ENCODE data around the gene SNAPC2. TPM values are rescaled to one million over a fixed set of nuclear protein-coding genes. Genes with fewer than 3 reads are reported as not detected.

The SNAPC2 gene
- total RNA-seq, 1 experiment from 2014 or later, result 23.2 TPM

DNA sequence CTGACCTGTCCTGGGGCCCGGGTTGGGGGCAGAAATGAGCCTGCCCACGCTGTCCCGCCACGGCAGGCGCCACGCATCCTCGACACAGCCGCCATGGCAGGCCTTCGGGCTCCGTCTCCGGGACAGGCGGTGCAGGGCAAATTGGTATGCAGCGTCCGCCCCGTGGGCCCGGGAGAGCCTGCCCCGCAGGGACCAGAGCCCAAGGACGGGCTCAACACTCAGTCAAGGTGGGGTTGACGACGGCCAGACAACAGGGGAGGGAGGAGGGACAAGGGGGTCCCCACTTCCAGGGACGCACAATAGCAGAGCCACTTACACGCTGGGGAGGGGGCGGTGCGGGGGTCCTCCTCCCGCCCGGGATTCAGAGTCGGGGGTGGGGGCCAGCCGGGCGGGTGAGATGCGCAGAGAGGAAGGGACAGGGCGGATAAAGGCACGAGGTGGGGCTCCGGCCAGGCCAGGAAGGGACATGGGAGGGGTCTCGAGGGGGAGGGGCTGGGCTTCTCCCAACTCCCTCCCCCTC is 4.6 kb downstream of the SNAPC2 start:
- TF ChIP-seq ZNF232 (CRISPR knock-in tag; IDR thresholded peaks at IDR 0.05), result no peak
- TF ChIP-seq ZNF121 (CRISPR knock-in tag; IDR thresholded peaks at IDR 0.05), result peak; percentile 29; the same call in 1 of the 2 replicates
- Mint-ChIP-seq H3K36me3 (no peaks in the 10 kb centered on the region), H3K27ac (no peak overlapping the region), H3K27me3 (ENCODE audit: low read depth) (peaks cover 5% of the 10 kb centered on the region), H3K4me3 (peak overlapping the region; percentile 35; the same call in 1 of the 2 replicates), H3K9me3 (no peaks in the 10 kb centered on the region), H3K4me1 (peaks cover 7% of the 10 kb centered on the region)
- no peak for ATAC-seq
- POLR2A ChIA-PET, result interaction anchor here (0.6 kb wide), 1 partner anchor 895 kb away, joined by 4 read pairs; no protein-coding TSS in a partner anchor
- CTCF ChIA-PET, result interaction anchor here (0.7 to 2.9 kb wide), 6 partner anchors 19 to 71 kb away, joined by 3 to 11 read pairs (median 4); partner anchors contain the start of genes MAP2K7 and TIMM44
- no peak for DNase-seq (ENCODE audit: low spot score)

DNA sequence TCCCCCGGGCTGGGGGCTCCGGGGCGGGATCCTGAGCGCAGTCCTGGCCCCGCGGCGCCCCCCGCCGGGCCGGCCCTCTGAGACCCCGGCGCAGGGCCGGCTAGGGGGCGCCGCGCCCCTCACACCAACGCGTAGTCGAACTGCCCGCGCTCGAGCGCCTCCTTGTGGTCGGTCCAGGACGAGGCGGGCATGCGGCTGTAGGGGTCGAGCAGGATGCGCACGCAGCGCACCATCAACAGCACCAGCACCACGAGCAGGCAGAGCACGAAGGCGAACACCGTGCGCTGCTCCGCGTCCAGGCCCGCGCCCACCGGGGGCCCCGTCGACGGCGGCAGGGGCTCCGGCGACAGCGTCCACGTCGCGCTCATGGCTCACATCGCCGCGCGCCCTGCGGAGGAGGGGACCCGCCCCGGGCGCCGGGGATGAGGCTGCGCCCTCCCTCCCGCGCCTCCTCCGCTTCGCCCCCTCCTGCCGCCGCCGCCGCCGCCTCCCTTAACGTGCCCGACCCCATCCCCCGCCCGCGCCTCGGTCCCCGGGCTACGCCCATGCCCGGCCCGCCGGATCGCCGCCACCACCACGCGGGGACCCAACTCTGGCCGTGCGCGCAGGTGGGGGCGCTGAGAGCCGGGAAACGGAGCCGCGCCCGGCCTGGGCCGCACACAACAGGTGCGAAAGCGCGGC is 5.2 kb downstream of the SNAPC2 start:
- DNase-seq (ENCODE audit: low spot score), result peak; percentile 97
- no peak overlapping the region; the same call in 1 of the 2 replicates for H3K27ac Mint-ChIP-seq
- ChIA-PET CTCF (no interaction called here), POLR2A (no interaction called here)
- H3K4me3 Mint-ChIP-seq, result peak overlapping the region; percentile 79
- no peaks in the 10 kb centered on the region for H3K9me3 Mint-ChIP-seq
- H3K4me1 Mint-ChIP-seq, result peaks cover 4% of the 10 kb centered on the region; the same call in 1 of the 2 replicates
- H3K36me3 Mint-ChIP-seq, result no peaks in the 10 kb centered on the region
- H3K27me3 Mint-ChIP-seq (ENCODE audit: low read depth), result no peaks in the 10 kb centered on the region
- ATAC-seq, result peak; percentile 36
- TF ChIP-seq, protein P1, sequence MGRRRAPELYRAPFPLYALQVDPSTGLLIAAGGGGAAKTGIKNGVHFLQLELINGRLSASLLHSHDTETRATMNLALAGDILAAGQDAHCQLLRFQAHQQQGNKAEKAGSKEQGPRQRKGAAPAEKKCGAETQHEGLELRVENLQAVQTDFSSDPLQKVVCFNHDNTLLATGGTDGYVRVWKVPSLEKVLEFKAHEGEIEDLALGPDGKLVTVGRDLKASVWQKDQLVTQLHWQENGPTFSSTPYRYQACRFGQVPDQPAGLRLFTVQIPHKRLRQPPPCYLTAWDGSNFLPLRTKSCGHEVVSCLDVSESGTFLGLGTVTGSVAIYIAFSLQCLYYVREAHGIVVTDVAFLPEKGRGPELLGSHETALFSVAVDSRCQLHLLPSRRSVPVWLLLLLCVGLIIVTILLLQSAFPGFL (CRISPR knock-in tag; IDR thresholded peaks at IDR 0.05; ENCODE audit: borderline replicate concordance), result 0 out of 2 replicates have a peak, but pooled peaks have one; percentile 83
- TF ChIP-seq, protein P2, sequence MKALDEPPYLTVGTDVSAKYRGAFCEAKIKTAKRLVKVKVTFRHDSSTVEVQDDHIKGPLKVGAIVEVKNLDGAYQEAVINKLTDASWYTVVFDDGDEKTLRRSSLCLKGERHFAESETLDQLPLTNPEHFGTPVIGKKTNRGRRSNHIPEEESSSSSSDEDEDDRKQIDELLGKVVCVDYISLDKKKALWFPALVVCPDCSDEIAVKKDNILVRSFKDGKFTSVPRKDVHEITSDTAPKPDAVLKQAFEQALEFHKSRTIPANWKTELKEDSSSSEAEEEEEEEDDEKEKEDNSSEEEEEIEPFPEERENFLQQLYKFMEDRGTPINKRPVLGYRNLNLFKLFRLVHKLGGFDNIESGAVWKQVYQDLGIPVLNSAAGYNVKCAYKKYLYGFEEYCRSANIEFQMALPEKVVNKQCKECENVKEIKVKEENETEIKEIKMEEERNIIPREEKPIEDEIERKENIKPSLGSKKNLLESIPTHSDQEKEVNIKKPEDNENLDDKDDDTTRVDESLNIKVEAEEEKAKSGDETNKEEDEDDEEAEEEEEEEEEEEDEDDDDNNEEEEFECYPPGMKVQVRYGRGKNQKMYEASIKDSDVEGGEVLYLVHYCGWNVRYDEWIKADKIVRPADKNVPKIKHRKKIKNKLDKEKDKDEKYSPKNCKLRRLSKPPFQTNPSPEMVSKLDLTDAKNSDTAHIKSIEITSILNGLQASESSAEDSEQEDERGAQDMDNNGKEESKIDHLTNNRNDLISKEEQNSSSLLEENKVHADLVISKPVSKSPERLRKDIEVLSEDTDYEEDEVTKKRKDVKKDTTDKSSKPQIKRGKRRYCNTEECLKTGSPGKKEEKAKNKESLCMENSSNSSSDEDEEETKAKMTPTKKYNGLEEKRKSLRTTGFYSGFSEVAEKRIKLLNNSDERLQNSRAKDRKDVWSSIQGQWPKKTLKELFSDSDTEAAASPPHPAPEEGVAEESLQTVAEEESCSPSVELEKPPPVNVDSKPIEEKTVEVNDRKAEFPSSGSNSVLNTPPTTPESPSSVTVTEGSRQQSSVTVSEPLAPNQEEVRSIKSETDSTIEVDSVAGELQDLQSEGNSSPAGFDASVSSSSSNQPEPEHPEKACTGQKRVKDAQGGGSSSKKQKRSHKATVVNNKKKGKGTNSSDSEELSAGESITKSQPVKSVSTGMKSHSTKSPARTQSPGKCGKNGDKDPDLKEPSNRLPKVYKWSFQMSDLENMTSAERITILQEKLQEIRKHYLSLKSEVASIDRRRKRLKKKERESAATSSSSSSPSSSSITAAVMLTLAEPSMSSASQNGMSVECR (CRISPR knock-in tag; IDR thresholded peaks at IDR 0.05; ENCODE audit: borderline replicate concordance), result peak; percentile 90; the same call in 1 of the 2 replicates
- TF ChIP-seq, protein P3, sequence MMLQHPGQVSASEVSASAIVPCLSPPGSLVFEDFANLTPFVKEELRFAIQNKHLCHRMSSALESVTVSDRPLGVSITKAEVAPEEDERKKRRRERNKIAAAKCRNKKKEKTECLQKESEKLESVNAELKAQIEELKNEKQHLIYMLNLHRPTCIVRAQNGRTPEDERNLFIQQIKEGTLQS (CRISPR knock-in tag; conservative IDR thresholded peaks at IDR 0.05), result no peak
- TF ChIP-seq, protein P4, sequence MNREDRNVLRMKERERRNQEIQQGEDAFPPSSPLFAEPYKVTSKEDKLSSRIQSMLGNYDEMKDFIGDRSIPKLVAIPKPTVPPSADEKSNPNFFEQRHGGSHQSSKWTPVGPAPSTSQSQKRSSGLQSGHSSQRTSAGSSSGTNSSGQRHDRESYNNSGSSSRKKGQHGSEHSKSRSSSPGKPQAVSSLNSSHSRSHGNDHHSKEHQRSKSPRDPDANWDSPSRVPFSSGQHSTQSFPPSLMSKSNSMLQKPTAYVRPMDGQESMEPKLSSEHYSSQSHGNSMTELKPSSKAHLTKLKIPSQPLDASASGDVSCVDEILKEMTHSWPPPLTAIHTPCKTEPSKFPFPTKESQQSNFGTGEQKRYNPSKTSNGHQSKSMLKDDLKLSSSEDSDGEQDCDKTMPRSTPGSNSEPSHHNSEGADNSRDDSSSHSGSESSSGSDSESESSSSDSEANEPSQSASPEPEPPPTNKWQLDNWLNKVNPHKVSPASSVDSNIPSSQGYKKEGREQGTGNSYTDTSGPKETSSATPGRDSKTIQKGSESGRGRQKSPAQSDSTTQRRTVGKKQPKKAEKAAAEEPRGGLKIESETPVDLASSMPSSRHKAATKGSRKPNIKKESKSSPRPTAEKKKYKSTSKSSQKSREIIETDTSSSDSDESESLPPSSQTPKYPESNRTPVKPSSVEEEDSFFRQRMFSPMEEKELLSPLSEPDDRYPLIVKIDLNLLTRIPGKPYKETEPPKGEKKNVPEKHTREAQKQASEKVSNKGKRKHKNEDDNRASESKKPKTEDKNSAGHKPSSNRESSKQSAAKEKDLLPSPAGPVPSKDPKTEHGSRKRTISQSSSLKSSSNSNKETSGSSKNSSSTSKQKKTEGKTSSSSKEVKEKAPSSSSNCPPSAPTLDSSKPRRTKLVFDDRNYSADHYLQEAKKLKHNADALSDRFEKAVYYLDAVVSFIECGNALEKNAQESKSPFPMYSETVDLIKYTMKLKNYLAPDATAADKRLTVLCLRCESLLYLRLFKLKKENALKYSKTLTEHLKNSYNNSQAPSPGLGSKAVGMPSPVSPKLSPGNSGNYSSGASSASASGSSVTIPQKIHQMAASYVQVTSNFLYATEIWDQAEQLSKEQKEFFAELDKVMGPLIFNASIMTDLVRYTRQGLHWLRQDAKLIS (CRISPR knock-in tag; IDR thresholded peaks at IDR 0.05; ENCODE audit: borderline replicate concordance), result no peak
- TF ChIP-seq GRHL2 (CRISPR knock-in tag; IDR thresholded peaks at IDR 0.05; ENCODE audit: insufficient replicate concordance, severe bottlenecking), result no peak
- TF ChIP-seq, protein P5, sequence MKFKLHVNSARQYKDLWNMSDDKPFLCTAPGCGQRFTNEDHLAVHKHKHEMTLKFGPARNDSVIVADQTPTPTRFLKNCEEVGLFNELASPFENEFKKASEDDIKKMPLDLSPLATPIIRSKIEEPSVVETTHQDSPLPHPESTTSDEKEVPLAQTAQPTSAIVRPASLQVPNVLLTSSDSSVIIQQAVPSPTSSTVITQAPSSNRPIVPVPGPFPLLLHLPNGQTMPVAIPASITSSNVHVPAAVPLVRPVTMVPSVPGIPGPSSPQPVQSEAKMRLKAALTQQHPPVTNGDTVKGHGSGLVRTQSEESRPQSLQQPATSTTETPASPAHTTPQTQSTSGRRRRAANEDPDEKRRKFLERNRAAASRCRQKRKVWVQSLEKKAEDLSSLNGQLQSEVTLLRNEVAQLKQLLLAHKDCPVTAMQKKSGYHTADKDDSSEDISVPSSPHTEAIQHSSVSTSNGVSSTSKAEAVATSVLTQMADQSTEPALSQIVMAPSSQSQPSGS (CRISPR knock-in tag; IDR thresholded peaks at IDR 0.05; ENCODE audit: borderline replicate concordance, low read depth), result no peak
- peak; percentile 92 for TF ChIP-seq KAT7 (CRISPR knock-in tag; IDR thresholded peaks at IDR 0.05; ENCODE audit: borderline replicate concordance)
- no peak for TF ChIP-seq GTF2I (CRISPR knock-in tag; conservative IDR thresholded peaks at IDR 0.05)
- 0 out of 2 replicates have a peak, but pooled peaks have one; percentile 29 for TF ChIP-seq ZNF138 (CRISPR knock-in tag; conservative IDR thresholded peaks at IDR 0.05)
- no peak for TF ChIP-seq SOX15 (CRISPR knock-in tag; IDR thresholded peaks at IDR 0.05)
- peak; percentile 86; the same call in 1 of the 2 replicates for TF ChIP-seq ELF4 (CRISPR knock-in tag; IDR thresholded peaks at IDR 0.05; ENCODE audit: low read depth)
- TF ChIP-seq, protein P6, sequence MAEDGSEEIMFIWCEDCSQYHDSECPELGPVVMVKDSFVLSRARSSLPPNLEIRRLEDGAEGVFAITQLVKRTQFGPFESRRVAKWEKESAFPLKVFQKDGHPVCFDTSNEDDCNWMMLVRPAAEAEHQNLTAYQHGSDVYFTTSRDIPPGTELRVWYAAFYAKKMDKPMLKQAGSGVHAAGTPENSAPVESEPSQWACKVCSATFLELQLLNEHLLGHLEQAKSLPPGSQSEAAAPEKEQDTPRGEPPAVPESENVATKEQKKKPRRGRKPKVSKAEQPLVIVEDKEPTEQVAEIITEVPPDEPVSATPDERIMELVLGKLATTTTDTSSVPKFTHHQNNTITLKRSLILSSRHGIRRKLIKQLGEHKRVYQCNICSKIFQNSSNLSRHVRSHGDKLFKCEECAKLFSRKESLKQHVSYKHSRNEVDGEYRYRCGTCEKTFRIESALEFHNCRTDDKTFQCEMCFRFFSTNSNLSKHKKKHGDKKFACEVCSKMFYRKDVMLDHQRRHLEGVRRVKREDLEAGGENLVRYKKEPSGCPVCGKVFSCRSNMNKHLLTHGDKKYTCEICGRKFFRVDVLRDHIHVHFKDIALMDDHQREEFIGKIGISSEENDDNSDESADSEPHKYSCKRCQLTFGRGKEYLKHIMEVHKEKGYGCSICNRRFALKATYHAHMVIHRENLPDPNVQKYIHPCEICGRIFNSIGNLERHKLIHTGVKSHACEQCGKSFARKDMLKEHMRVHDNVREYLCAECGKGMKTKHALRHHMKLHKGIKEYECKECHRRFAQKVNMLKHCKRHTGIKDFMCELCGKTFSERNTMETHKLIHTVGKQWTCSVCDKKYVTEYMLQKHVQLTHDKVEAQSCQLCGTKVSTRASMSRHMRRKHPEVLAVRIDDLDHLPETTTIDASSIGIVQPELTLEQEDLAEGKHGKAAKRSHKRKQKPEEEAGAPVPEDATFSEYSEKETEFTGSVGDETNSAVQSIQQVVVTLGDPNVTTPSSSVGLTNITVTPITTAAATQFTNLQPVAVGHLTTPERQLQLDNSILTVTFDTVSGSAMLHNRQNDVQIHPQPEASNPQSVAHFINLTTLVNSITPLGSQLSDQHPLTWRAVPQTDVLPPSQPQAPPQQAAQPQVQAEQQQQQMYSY (CRISPR knock-in tag; IDR thresholded peaks at IDR 0.05), result peak; percentile 48; the same call in 1 of the 2 replicates
- TF ChIP-seq, protein P7, sequence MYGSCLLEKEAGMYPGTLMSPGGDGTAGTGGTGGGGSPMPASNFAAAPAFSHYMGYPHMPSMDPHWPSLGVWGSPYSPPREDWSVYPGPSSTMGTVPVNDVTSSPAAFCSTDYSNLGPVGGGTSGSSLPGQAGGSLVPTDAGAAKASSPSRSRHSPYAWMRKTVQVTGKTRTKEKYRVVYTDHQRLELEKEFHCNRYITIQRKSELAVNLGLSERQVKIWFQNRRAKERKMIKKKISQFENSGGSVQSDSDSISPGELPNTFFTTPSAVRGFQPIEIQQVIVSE (CRISPR knock-in tag; IDR thresholded peaks at IDR 0.05; ENCODE audit: borderline replicate concordance), result no peak
- TF ChIP-seq HMGA2 (CRISPR knock-in tag; IDR thresholded peaks at IDR 0.05), result no peak

Measured in WTC11 (cell line).